Prostate gland (tissue), 2 donors: ENCODE data around the gene FLNC.

ENCODE experiments used
- POLR2A ChIP-seq: fragments of 450-650 bp; IDR thresholded peaks from one replicate; pipeline ENCODE4 v1.6.1; 2016; ENCODE audit warnings: antibody characterized with exemption, mild to moderate bottlenecking
- POLR2AphosphoS5 ChIP-seq: sonication (generic); formaldehyde crosslinking; IDR thresholded peaks from one replicate; pipeline ENCODE4 v1.6.1; 2017; ENCODE audit warnings: antibody characterized with exemption
- TF ChIP-seq, protein P1 (sequence below), 4 experiments: fragments of 200-600 bp in 2 of 4; fragments of 450-650 bp in 2 of 4; sonication (generic) in 2 of 4; IDR thresholded peaks; 1 replicate in 3 of 4; 2 replicates in 1 of 4; pipeline ENCODE4 v1.5.1; 2016 to 2019; ENCODE audit warnings: antibody characterized with exemption in 4 of 4, mild to moderate bottlenecking in 2 of 4, moderate library complexity in 2 of 4

DNA sequence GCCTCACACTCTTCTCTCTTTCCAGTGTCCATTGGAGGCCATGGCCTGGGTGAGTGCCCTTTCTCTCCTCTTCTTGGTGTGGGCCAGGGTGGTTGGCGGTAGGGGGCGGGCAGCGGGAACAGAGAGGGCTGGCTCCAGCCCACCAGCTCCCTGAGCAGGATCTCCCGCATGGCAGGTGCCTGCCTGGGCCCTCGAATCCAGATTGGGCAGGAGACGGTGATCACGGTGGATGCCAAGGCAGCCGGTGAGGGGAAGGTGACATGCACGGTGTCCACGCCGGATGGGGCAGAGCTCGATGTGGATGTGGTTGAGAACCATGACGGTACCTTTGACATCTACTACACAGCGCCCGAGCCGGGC lies 18.9 kb downstream of the FLNC start:
- no peak for TF ChIP-seq POLR2A
- TF ChIP-seq, protein P1, sequence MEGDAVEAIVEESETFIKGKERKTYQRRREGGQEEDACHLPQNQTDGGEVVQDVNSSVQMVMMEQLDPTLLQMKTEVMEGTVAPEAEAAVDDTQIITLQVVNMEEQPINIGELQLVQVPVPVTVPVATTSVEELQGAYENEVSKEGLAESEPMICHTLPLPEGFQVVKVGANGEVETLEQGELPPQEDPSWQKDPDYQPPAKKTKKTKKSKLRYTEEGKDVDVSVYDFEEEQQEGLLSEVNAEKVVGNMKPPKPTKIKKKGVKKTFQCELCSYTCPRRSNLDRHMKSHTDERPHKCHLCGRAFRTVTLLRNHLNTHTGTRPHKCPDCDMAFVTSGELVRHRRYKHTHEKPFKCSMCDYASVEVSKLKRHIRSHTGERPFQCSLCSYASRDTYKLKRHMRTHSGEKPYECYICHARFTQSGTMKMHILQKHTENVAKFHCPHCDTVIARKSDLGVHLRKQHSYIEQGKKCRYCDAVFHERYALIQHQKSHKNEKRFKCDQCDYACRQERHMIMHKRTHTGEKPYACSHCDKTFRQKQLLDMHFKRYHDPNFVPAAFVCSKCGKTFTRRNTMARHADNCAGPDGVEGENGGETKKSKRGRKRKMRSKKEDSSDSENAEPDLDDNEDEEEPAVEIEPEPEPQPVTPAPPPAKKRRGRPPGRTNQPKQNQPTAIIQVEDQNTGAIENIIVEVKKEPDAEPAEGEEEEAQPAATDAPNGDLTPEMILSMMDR (IDR thresholded peaks at IDR 0.05), result no peak
- no peak for TF ChIP-seq POLR2AphosphoS5
